ENCODE results near the gene PDLIM1.
A peak's percentile ranks its signal among the peaks of the same experiment; 100 is the strongest.
"Not testable (repeated sequence)": the region's sequence is repeated elsewhere in the genome, so short reads cannot be mapped to it uniquely, and the experiment has no call there.

PDLIM1 gene

GRCh38 chr10:95236068-95236903 lies 54.5 kb downstream of the PDLIM1 start:
- peak; percentile 79 for DNase-seq (ENCODE audit: extremely low read depth, insufficient read length)
- Histone ChIP-seq H3K27me3 (replicated peaks; ENCODE audit: control insufficient read depth, insufficient read depth, low read length) (no peaks in the 10 kb centered on the region), H3K4me3 (replicated peaks; ENCODE audit: low read depth, low read length) (peak overlapping the region; percentile 5), H3K36me3 (ENCODE audit: control insufficient read depth, insufficient read depth, low read length) (peaks cover 37% of the 10 kb centered on the region)
- no peak for TF ChIP-seq CTCF (IDR thresholded peaks at IDR 0.05; ENCODE audit: insufficient read depth, low read length, poor library complexity, severe bottlenecking)

GRCh38 chr10:95235676-95236067 lies 55.1 kb downstream of the PDLIM1 start:
- no peak overlapping the region for H3K4me3 ChIP-seq (replicated peaks; ENCODE audit: low read depth, low read length)
- TF ChIP-seq CTCF (IDR thresholded peaks at IDR 0.05; ENCODE audit: insufficient read depth, low read length, poor library complexity, severe bottlenecking), result no peak
- no peaks in the 10 kb centered on the region for H3K27me3 ChIP-seq (replicated peaks; ENCODE audit: control insufficient read depth, insufficient read depth, low read length)
- no peak for DNase-seq (ENCODE audit: extremely low read depth, insufficient read length)
- H3K36me3 ChIP-seq (ENCODE audit: control insufficient read depth, insufficient read depth, low read length), result peaks cover 32% of the 10 kb centered on the region

- H3K36me3 ChIP-seq (ENCODE audit: control insufficient read depth, insufficient read depth, low read length), result peaks cover 28% of the 10 kb centered on the region
Observed at GRCh38 chr10:95234951-95235350, 55.9 kb downstream of the PDLIM1 start.

GRCh38 chr10:95233377-95234034 lies 57.3 kb downstream of the PDLIM1 start:
- no peaks in the 10 kb centered on the region for H3K27me3 ChIP-seq (replicated peaks; ENCODE audit: control insufficient read depth, insufficient read depth, low read length)
- TF ChIP-seq CTCF (IDR thresholded peaks at IDR 0.05; ENCODE audit: insufficient read depth, low read length, poor library complexity, severe bottlenecking), result no peak

More at GRCh38 chr10:95234951-95235350, 55.9 kb downstream of the PDLIM1 start:
- TF ChIP-seq CTCF (IDR thresholded peaks at IDR 0.05; ENCODE audit: insufficient read depth, low read length, poor library complexity, severe bottlenecking), result no peak
- no peak overlapping the region for H3K4me3 ChIP-seq (replicated peaks; ENCODE audit: low read depth, low read length)
- H3K27me3 ChIP-seq (replicated peaks; ENCODE audit: control insufficient read depth, insufficient read depth, low read length), result no peaks in the 10 kb centered on the region
- no peak for DNase-seq (ENCODE audit: extremely low read depth, insufficient read length)

GRCh38 chr10:95230677-95231586 lies 59.9 kb downstream of the PDLIM1 start:
- DNase-seq (ENCODE audit: extremely low read depth, insufficient read length), result peak; percentile 79
- TF ChIP-seq CTCF (IDR thresholded peaks at IDR 0.05; ENCODE audit: insufficient read depth, low read length, poor library complexity, severe bottlenecking), result peak; percentile 24
- H3K27me3 ChIP-seq (replicated peaks; ENCODE audit: control insufficient read depth, insufficient read depth, low read length), result not testable (repeated sequence)
- H3K4me3 ChIP-seq (replicated peaks; ENCODE audit: low read depth, low read length), result peak overlapping the region; percentile 80
- H3K36me3 ChIP-seq (ENCODE audit: control insufficient read depth, insufficient read depth, low read length), result peaks cover 16% of the 10 kb centered on the region

More at GRCh38 chr10:95233377-95234034, 57.3 kb downstream of the PDLIM1 start:
- H3K36me3 ChIP-seq (ENCODE audit: control insufficient read depth, insufficient read depth, low read length), result peaks cover 28% of the 10 kb centered on the region
- no peak for DNase-seq (ENCODE audit: extremely low read depth, insufficient read length)
- no peak overlapping the region for H3K4me3 ChIP-seq (replicated peaks; ENCODE audit: low read depth, low read length)
